ES-I3 (cell line): Measurements from ENCODE around the gene MPHOSPH9.
"Not testable (repeated sequence)": the region's sequence is repeated elsewhere in the genome, so short reads cannot be mapped to it uniquely, and the experiment has no call there.

Source experiments
- H3K36me3 ChIP-seq: 2 replicates; pipeline ENCODE4 v1.6.1; 2013; ENCODE audit warnings: mild to moderate bottlenecking, low read length, control low read depth, moderate library complexity; ENCODE audit not compliant: insufficient read depth
- H3K4me1 ChIP-seq: 2 replicates; pipeline ENCODE4 v1.6.1; 2013; ENCODE audit warnings: mild to moderate bottlenecking, control low read depth, low read length; ENCODE audit not compliant: insufficient read depth
- H3K9ac ChIP-seq: 2 replicates; pipeline ENCODE4 v1.6.1; 2013; ENCODE audit warnings: low read depth, mild to moderate bottlenecking, low read length, moderate library complexity
- H3K9me3 ChIP-seq: 2 replicates; pipeline ENCODE4 v1.6.1; 2013; ENCODE audit warnings: mild to moderate bottlenecking, low read length, moderate library complexity; ENCODE audit not compliant: control insufficient read depth, insufficient read depth

The MPHOSPH9 gene

GRCh38 chr12:123248129-123248528 is 15.2 kb upstream of the MPHOSPH9 start:
- H3K36me3 ChIP-seq, H3K9me3 ChIP-seq, H3K9ac ChIP-seq: not testable (repeated sequence)
- peaks cover 14% of the 10 kb centered on the region for H3K4me1 ChIP-seq

- no peak overlapping the region for H3K9ac ChIP-seq
- H3K4me1 ChIP-seq, result peaks cover 4% of the 10 kb centered on the region
- no peaks in the 10 kb centered on the region for H3K9me3 ChIP-seq
- H3K36me3 ChIP-seq, result no peaks in the 10 kb centered on the region
Measured at GRCh38 chr12:123245678-123246077, 12.7 kb upstream of the MPHOSPH9 start.

- no peaks in the 10 kb centered on the region for H3K9me3 ChIP-seq
- no peaks in the 10 kb centered on the region for H3K36me3 ChIP-seq
- H3K4me1 ChIP-seq, result no peaks in the 10 kb centered on the region
- no peak overlapping the region for H3K9ac ChIP-seq
Measured at GRCh38 chr12:123243671-123244262, 10.8 kb upstream of the MPHOSPH9 start.

GRCh38 chr12:123242116-123242904 is 9.4 kb upstream of the MPHOSPH9 start:
- H3K9ac ChIP-seq, result no peak overlapping the region
- H3K36me3 ChIP-seq, result no peaks in the 10 kb centered on the region; the same call in 1 of the 2 replicates

GRCh38 chr12:123238961-123239360 is 6.0 kb upstream of the MPHOSPH9 start:
- Histone ChIP-seq H3K36me3 (no peaks in the 10 kb centered on the region; the same call in none of the 2 replicates), H3K9ac (no peak overlapping the region), H3K9me3 (no peaks in the 10 kb centered on the region), H3K4me1 (no peaks in the 10 kb centered on the region)

More at GRCh38 chr12:123242116-123242904, 9.4 kb upstream of the MPHOSPH9 start:
- H3K9me3 ChIP-seq, result no peaks in the 10 kb centered on the region
- no peaks in the 10 kb centered on the region for H3K4me1 ChIP-seq

GRCh38 chr12:123238330-123238682 is 5.4 kb upstream of the MPHOSPH9 start:
- H3K4me1 ChIP-seq, result no peaks in the 10 kb centered on the region
- no peaks in the 10 kb centered on the region; the same call in none of the 2 replicates for H3K36me3 ChIP-seq
- H3K9me3 ChIP-seq, result no peaks in the 10 kb centered on the region
- H3K9ac ChIP-seq, result no peak overlapping the region

GRCh38 chr12:123237646-123238329 is 4.8 kb upstream of the MPHOSPH9 start:
- Histone ChIP-seq H3K9me3 (no peaks in the 10 kb centered on the region), H3K36me3 (no peaks in the 10 kb centered on the region; the same call in none of the 2 replicates), H3K4me1 (no peaks in the 10 kb centered on the region), H3K9ac (no peak overlapping the region)

- no peaks in the 10 kb centered on the region; the same call in none of the 2 replicates for H3K36me3 ChIP-seq
- peak overlapping the region; percentile 67 for H3K9ac ChIP-seq
- no peaks in the 10 kb centered on the region for H3K9me3 ChIP-seq
- no peaks in the 10 kb centered on the region for H3K4me1 ChIP-seq
Measured at GRCh38 chr12:123233505-123234308, 766 bp upstream of the MPHOSPH9 start.

GRCh38 chr12:123232472-123232806 is 502 bp downstream of the MPHOSPH9 start:
- Histone ChIP-seq H3K4me1 (no peaks in the 10 kb centered on the region), H3K9ac (peak overlapping the region; percentile 67), H3K9me3 (no peaks in the 10 kb centered on the region), H3K36me3 (peaks cover 2% of the 10 kb centered on the region)

- Histone ChIP-seq H3K4me1 (no peaks in the 10 kb centered on the region), H3K9me3 (no peaks in the 10 kb centered on the region), H3K36me3 (peaks cover 3% of the 10 kb centered on the region), H3K9ac (peak overlapping the region; percentile 67)
Measured at GRCh38 chr12:123231931-123232330, 1.0 kb downstream of the MPHOSPH9 start.

- H3K9me3 ChIP-seq, result no peaks in the 10 kb centered on the region
- H3K9ac ChIP-seq, result no peak overlapping the region
- H3K36me3 ChIP-seq, result peaks cover 3% of the 10 kb centered on the region; the same call in 1 of the 2 replicates
- no peaks in the 10 kb centered on the region for H3K4me1 ChIP-seq
Measured at GRCh38 chr12:123229051-123229450, 3.9 kb downstream of the MPHOSPH9 start.

- Histone ChIP-seq H3K4me1 (no peaks in the 10 kb centered on the region), H3K9me3 (no peaks in the 10 kb centered on the region), H3K36me3 (peaks cover 7% of the 10 kb centered on the region; the same call in 1 of the 2 replicates), H3K9ac (no peak overlapping the region)
Measured at GRCh38 chr12:123227581-123228258, 5.2 kb downstream of the MPHOSPH9 start.

GRCh38 chr12:123225443-123225842 is 7.5 kb downstream of the MPHOSPH9 start:
- Histone ChIP-seq H3K9ac (no peak overlapping the region), H3K9me3 (no peaks in the 10 kb centered on the region), H3K4me1 (no peaks in the 10 kb centered on the region), H3K36me3 (peaks cover 7% of the 10 kb centered on the region)

- Histone ChIP-seq H3K36me3 (peaks cover 11% of the 10 kb centered on the region), H3K9ac (no peak overlapping the region), H3K9me3 (no peaks in the 10 kb centered on the region), H3K4me1 (no peaks in the 10 kb centered on the region)
Measured at GRCh38 chr12:123223241-123223668, 9.7 kb downstream of the MPHOSPH9 start.
